ENCODE results near the gene ACVR1. TPM values are rescaled to one million over a fixed set of nuclear protein-coding genes. Genes with fewer than 3 reads are reported as not detected.

ACVR1 gene
- total RNA-seq, 1 donor from 2014 or later: 29.9 TPM

GRCh38 chr2:157813467-157813866 is 62.7 kb downstream of the ACVR1 start:
- Mint-ChIP-seq H3K4me3 (ENCODE audit: unreplicated experiment) (no peak overlapping the region), H3K9me3 (ENCODE audit: unreplicated experiment) (no peaks in the 10 kb centered on the region), H3K4me1 (ENCODE audit: unreplicated experiment) (peaks cover 4% of the 10 kb centered on the region), H3K36me3 (ENCODE audit: low read depth, unreplicated experiment) (peaks cover 17% of the 10 kb centered on the region), H3K27me3 (ENCODE audit: unreplicated experiment) (no peaks in the 10 kb centered on the region), H3K27ac (ENCODE audit: unreplicated experiment) (no peak overlapping the region)
- TF ChIP-seq CTCF (IDR thresholded peaks at IDR 0.05; ENCODE audit: unreplicated experiment): no peak
- no peak for DNase-seq (ENCODE audit: low spot score)

GRCh38 chr2:157810037-157810436 is 66.1 kb downstream of the ACVR1 start:
- H3K4me1 Mint-ChIP-seq (ENCODE audit: unreplicated experiment): peaks cover 9% of the 10 kb centered on the region
- H3K9me3 Mint-ChIP-seq (ENCODE audit: unreplicated experiment): no peaks in the 10 kb centered on the region
- H3K36me3 Mint-ChIP-seq (ENCODE audit: low read depth, unreplicated experiment): peaks cover 5% of the 10 kb centered on the region
- no peak for TF ChIP-seq CTCF (IDR thresholded peaks at IDR 0.05; ENCODE audit: unreplicated experiment)
- H3K4me3 Mint-ChIP-seq (ENCODE audit: unreplicated experiment): no peak overlapping the region
- peaks cover 3% of the 10 kb centered on the region for H3K27me3 Mint-ChIP-seq (ENCODE audit: unreplicated experiment)
- no peak for DNase-seq (ENCODE audit: low spot score)
- H3K27ac Mint-ChIP-seq (ENCODE audit: unreplicated experiment): no peak overlapping the region

- H3K4me3 Mint-ChIP-seq (ENCODE audit: unreplicated experiment): no peak overlapping the region
- H3K4me1 Mint-ChIP-seq (ENCODE audit: unreplicated experiment): peaks cover 9% of the 10 kb centered on the region
- peaks cover 5% of the 10 kb centered on the region for H3K36me3 Mint-ChIP-seq (ENCODE audit: low read depth, unreplicated experiment)
- peaks cover 3% of the 10 kb centered on the region for H3K27me3 Mint-ChIP-seq (ENCODE audit: unreplicated experiment)
- no peak overlapping the region for H3K27ac Mint-ChIP-seq (ENCODE audit: unreplicated experiment)
- no peak for DNase-seq (ENCODE audit: low spot score)
- no peak for TF ChIP-seq CTCF (IDR thresholded peaks at IDR 0.05; ENCODE audit: unreplicated experiment)
- no peaks in the 10 kb centered on the region for H3K9me3 Mint-ChIP-seq (ENCODE audit: unreplicated experiment)
Measured at GRCh38 chr2:157809212-157809611, 66.9 kb downstream of the ACVR1 start.

GRCh38 chr2:157808421-157808820 is 67.7 kb downstream of the ACVR1 start:
- peaks cover 3% of the 10 kb centered on the region for H3K27me3 Mint-ChIP-seq (ENCODE audit: unreplicated experiment)
- TF ChIP-seq CTCF (IDR thresholded peaks at IDR 0.05; ENCODE audit: unreplicated experiment): no peak
- H3K4me1 Mint-ChIP-seq (ENCODE audit: unreplicated experiment): peaks cover 9% of the 10 kb centered on the region
- peaks cover 5% of the 10 kb centered on the region for H3K36me3 Mint-ChIP-seq (ENCODE audit: low read depth, unreplicated experiment)
- no peaks in the 10 kb centered on the region for H3K9me3 Mint-ChIP-seq (ENCODE audit: unreplicated experiment)
- H3K27ac Mint-ChIP-seq (ENCODE audit: unreplicated experiment): no peak overlapping the region
- DNase-seq (ENCODE audit: low spot score): no peak
- no peak overlapping the region for H3K4me3 Mint-ChIP-seq (ENCODE audit: unreplicated experiment)

- no peak overlapping the region for H3K27ac Mint-ChIP-seq (ENCODE audit: unreplicated experiment)
- H3K9me3 Mint-ChIP-seq (ENCODE audit: unreplicated experiment): no peaks in the 10 kb centered on the region
- no peak overlapping the region for H3K4me3 Mint-ChIP-seq (ENCODE audit: unreplicated experiment)
- H3K27me3 Mint-ChIP-seq (ENCODE audit: unreplicated experiment): peaks cover 4% of the 10 kb centered on the region
- H3K4me1 Mint-ChIP-seq (ENCODE audit: unreplicated experiment): peaks cover 9% of the 10 kb centered on the region
- peaks cover 5% of the 10 kb centered on the region for H3K36me3 Mint-ChIP-seq (ENCODE audit: low read depth, unreplicated experiment)
- no peak for DNase-seq (ENCODE audit: low spot score)
- TF ChIP-seq CTCF (IDR thresholded peaks at IDR 0.05; ENCODE audit: unreplicated experiment): no peak
Measured at GRCh38 chr2:157806426-157807077, 69.6 kb downstream of the ACVR1 start.
